A549 (cell line): ENCODE measurements around the gene GDI2.

Experiments used
- CTCF ChIP-seq: fragments of >200 bp; sonication (Bioruptor Twin); formaldehyde crosslinking; IDR thresholded peaks from 3 replicates; pipeline ENCODE4 v1.5.1; 2016
- EHF ChIP-seq: fragments of 250-450 bp; sonication (Bioruptor Pico); IDR thresholded peaks from 2 replicates; pipeline ENCODE4 v1.5.0; 2020; ENCODE audit warnings: mild to moderate bottlenecking
- ESRRA ChIP-seq: fragments of 150-350 bp; IDR thresholded peaks from 2 replicates; pipeline ENCODE4 v1.6.1; 2014; ENCODE audit warnings: mild to moderate bottlenecking, low read length, borderline replicate concordance
- HMGXB4 ChIP-seq: fragments of 250-450 bp; sonication (Bioruptor Pico); IDR thresholded peaks from 2 replicates; pipeline ENCODE4 v1.5.0; 2021; ENCODE audit warnings: mild to moderate bottlenecking, moderate library complexity, borderline replicate concordance
- MAFK ChIP-seq: fragments of 450-650 bp; IDR thresholded peaks from 2 replicates; pipeline ENCODE4 v1.6.1; 2014; ENCODE audit not compliant: partially characterized antibody
- MAX ChIP-seq: IDR thresholded peaks from 2 replicates; pipeline ENCODE4 v1.6.1; 2012
- POLR2A ChIP-seq: IDR thresholded peaks from 2 replicates; pipeline ENCODE4 v1.6.1; 2012; ENCODE audit warnings: mild to moderate bottlenecking, low read length
- SMC3 ChIP-seq: fragments of >200 bp; sonication (Bioruptor Twin); formaldehyde crosslinking; IDR thresholded peaks from 3 replicates; pipeline ENCODE4 v1.6.1; 2018; ENCODE audit warnings: inconsistent platforms

GRCh38 chr10:5813341-5814109 is at the start of gene GDI2:
- peak; percentile 73; the same call in 1 of the 2 replicates for TF ChIP-seq EHF (CRISPR knock-in tag)
- TF ChIP-seq SMC3, result no peak
- no peak for TF ChIP-seq MAFK
- TF ChIP-seq CTCF, result no peak
- TF ChIP-seq HMGXB4 (CRISPR knock-in tag), result peak; percentile 85; the same call in 1 of the 2 replicates
- peak; percentile 8; the same call in 1 of the 2 replicates for TF ChIP-seq ESRRA
- TF ChIP-seq MAX, result peak; percentile 97; the same call in 1 of the 2 replicates
- TF ChIP-seq POLR2A, result peak; percentile 83
